ENCODE measurements around the gene ABCA13. TPM values are rescaled to one million over a fixed set of nuclear protein-coding genes. Genes with fewer than 3 reads are reported as not detected.

The ABCA13 gene
- polyA plus RNA-seq, 3 donors: 0.10 to 0.41 (median 0.37) TPM

GRCh38 chr7:48667407-48667806 is 496.1 kb downstream of the ABCA13 start:
- Histone ChIP-seq H2AFZ (ENCODE audit: insufficient read depth, low read depth, low read length, poor library complexity, severe bottlenecking) (no peak overlapping the region), H3K27me3 (ENCODE audit: control insufficient read depth in 2 of 2, insufficient read depth in 2 of 2, low read length in 2 of 2) (no peaks in the 10 kb centered on the region), H3K79me2 (ENCODE audit: insufficient read depth, low read length) (no peaks in the 10 kb centered on the region), H4K20me1 (ENCODE audit: insufficient read depth, low read length) (no peaks in the 10 kb centered on the region), H3K36me3 (replicated peaks in 1 of 2; ENCODE audit: control insufficient read depth in 1 of 2, insufficient read depth in 2 of 2, low read length in 2 of 2) (no peaks in the 10 kb centered on the region), H3K4me2 (replicated peaks; ENCODE audit: extremely low read depth, low read length, poor library complexity, severe bottlenecking) (no peak overlapping the region), H3K9ac (ENCODE audit: insufficient read depth, low read length, poor library complexity, severe bottlenecking) (no peak overlapping the region), H3K4me1 (ENCODE audit: control insufficient read depth in 1 of 2, insufficient read depth in 2 of 2, low read length in 2 of 2) (no peaks in the 10 kb centered on the region), H3K4me3 (replicated peaks in 1 of 3; ENCODE audit: low read depth in 2 of 3, low read length in 3 of 3) (no peak overlapping the region), H3K9me3 (replicated peaks in 1 of 2; ENCODE audit: control insufficient read depth in 1 of 2, insufficient read depth in 1 of 2, low read length in 2 of 2) (no peaks in the 10 kb centered on the region), H3K27ac (ENCODE audit: low read depth in 1 of 2, low read length in 2 of 2) (no peak overlapping the region)
- Mint-ChIP-seq H3K27me3 (ENCODE audit: low read depth in 3 of 3) (peaks cover 5 to 7% (median 6%) of the 10 kb centered on the region in 3 donors), H3K4me1 (no peaks in the 10 kb centered on the region), H3K9me3 (peaks cover 0 to 4% (median 2%) of the 10 kb centered on the region in 7 donors), H3K27ac (no peak overlapping the region), H3K36me3 (no peaks in the 10 kb centered on the region), H3K4me3 (no peak overlapping the region)
- no peak for TF ChIP-seq CTCF (IDR thresholded peaks at IDR 0.05)
- no CpG with 5 or more reads among the region's 1 CpG for WGBS (ENCODE audit: insufficient coverage)
- peak in 2 of 3 donors; percentile 11 to 42 for DNase-seq
- intact Hi-C loops (cut with micrococcal nuclease): no loop called here

- H3K9me3 Mint-ChIP-seq: peaks cover 3 to 14% (median 6%) of the 10 kb centered on the region in 7 donors
Measured at GRCh38 chr7:48671656-48672055, 500.4 kb downstream of the ABCA13 start.

More at GRCh38 chr7:48671656-48672055, 500.4 kb downstream of the ABCA13 start:
- Histone ChIP-seq H3K79me2 (ENCODE audit: insufficient read depth, low read length) (no peaks in the 10 kb centered on the region), H3K27me3 (ENCODE audit: control insufficient read depth in 2 of 2, insufficient read depth in 2 of 2, low read length in 2 of 2) (no peaks in the 10 kb centered on the region), H4K20me1 (ENCODE audit: insufficient read depth, low read length) (no peaks in the 10 kb centered on the region), H3K4me3 (replicated peaks in 1 of 3; ENCODE audit: low read depth in 2 of 3, low read length in 3 of 3) (no peak overlapping the region), H3K27ac (ENCODE audit: low read depth in 1 of 2, low read length in 2 of 2) (no peak overlapping the region), H2AFZ (ENCODE audit: insufficient read depth, low read depth, low read length, poor library complexity, severe bottlenecking) (no peak overlapping the region), H3K9ac (ENCODE audit: insufficient read depth, low read length, poor library complexity, severe bottlenecking) (no peak overlapping the region), H3K36me3 (replicated peaks in 1 of 2; ENCODE audit: control insufficient read depth in 1 of 2, insufficient read depth in 2 of 2, low read length in 2 of 2) (no peaks in the 10 kb centered on the region), H3K9me3 (replicated peaks in 1 of 2; ENCODE audit: control insufficient read depth in 1 of 2, insufficient read depth in 1 of 2, low read length in 2 of 2) (no peaks in the 10 kb centered on the region), H3K4me1 (ENCODE audit: control insufficient read depth in 1 of 2, insufficient read depth in 2 of 2, low read length in 2 of 2) (no peaks in the 10 kb centered on the region), H3K4me2 (replicated peaks; ENCODE audit: extremely low read depth, low read length, poor library complexity, severe bottlenecking) (no peak overlapping the region)
- intact Hi-C loops (cut with micrococcal nuclease): no loop called here
- no peaks in the 10 kb centered on the region for H3K36me3 Mint-ChIP-seq
- no peak for TF ChIP-seq CTCF (IDR thresholded peaks at IDR 0.05)
- H3K27ac Mint-ChIP-seq: no peak overlapping the region
- H3K4me1 Mint-ChIP-seq: no peaks in the 10 kb centered on the region
- H3K27me3 Mint-ChIP-seq (ENCODE audit: low read depth in 3 of 3): peaks cover 0 to 3% (median 0%) of the 10 kb centered on the region in 3 donors
- no peak overlapping the region for H3K4me3 Mint-ChIP-seq
- WGBS (ENCODE audit: insufficient coverage): no CpG with 5 or more reads among the region's 1 CpG
- no peak for DNase-seq
